T-helper 2 cell treated with Interferon-gamma antibody and Interleukin-4, amounts not matched to agents 5 μg/mL and 100 μg/mL, for 36 hours (primary cell): Measurements from ENCODE around the gene ATXN1.

Experiments
- DNase-seq: peaks from one replicate; pipeline ENCODE4 v3.0.0; 2021; ENCODE audit warnings: low spot score
- H3K27ac Mint-ChIP-seq: one replicate; pipeline ENCODE4 v1.8.0; 2021; ENCODE audit warnings: mild to moderate bottlenecking, mixed read lengths
- H3K27me3 Mint-ChIP-seq: one replicate; pipeline ENCODE4 v1.8.0; 2021; ENCODE audit warnings: low read depth, mixed read lengths
- H3K36me3 Mint-ChIP-seq: one replicate; pipeline ENCODE4 v1.8.0; 2021; ENCODE audit warnings: low read depth, mixed read lengths
- H3K4me1 Mint-ChIP-seq: one replicate; pipeline ENCODE4 v1.8.0; 2021; ENCODE audit warnings: low read depth, mixed read lengths
- H3K4me3 Mint-ChIP-seq: one replicate; pipeline ENCODE4 v1.8.0; 2022; ENCODE audit warnings: mild to moderate bottlenecking, moderate library complexity, mixed read lengths
- H3K9me3 Mint-ChIP-seq: one replicate; pipeline ENCODE4 v1.8.0; 2021; ENCODE audit warnings: mixed read lengths

The ATXN1 gene

GRCh38 chr6:16760516-16761470, at the start of gene ATXN1:
TSS of gene ATXN1 (minus strand) at chr6:16761460.
- H3K4me3 Mint-ChIP-seq: peak within 1 kb of the TSS; percentile 93
- peaks cover 22% of the 10 kb centered on the region for H3K36me3 Mint-ChIP-seq
- peaks cover 51% of the 10 kb centered on the region for H3K4me1 Mint-ChIP-seq
- peak; percentile 35 for DNase-seq
- no peaks in the 10 kb centered on the region for H3K27me3 Mint-ChIP-seq
- H3K27ac Mint-ChIP-seq: peak within 1 kb of the TSS; percentile 97
- no peaks in the 10 kb centered on the region for H3K9me3 Mint-ChIP-seq

GRCh38 chr6:16810411-16810810, 49.2 kb upstream of the ATXN1 start:
- no peak overlapping the region for H3K4me3 Mint-ChIP-seq
- peaks cover 10% of the 10 kb centered on the region for H3K36me3 Mint-ChIP-seq
- peaks cover 13% of the 10 kb centered on the region for H3K27me3 Mint-ChIP-seq
- peaks cover 4% of the 10 kb centered on the region for H3K4me1 Mint-ChIP-seq
- no peak for DNase-seq
- H3K27ac Mint-ChIP-seq: no peak overlapping the region
- peaks cover 41% of the 10 kb centered on the region for H3K9me3 Mint-ChIP-seq

GRCh38 chr6:16809753-16810358, 48.6 kb upstream of the ATXN1 start:
- H3K4me1 Mint-ChIP-seq: peaks cover 4% of the 10 kb centered on the region
- no peak overlapping the region for H3K27ac Mint-ChIP-seq

GRCh38 chr6:16807956-16808355, 46.7 kb upstream of the ATXN1 start:
- no peak overlapping the region for H3K27ac Mint-ChIP-seq
- DNase-seq: no peak
- H3K36me3 Mint-ChIP-seq: peaks cover 9% of the 10 kb centered on the region
- peaks cover 11% of the 10 kb centered on the region for H3K27me3 Mint-ChIP-seq
- H3K4me1 Mint-ChIP-seq: peaks cover 4% of the 10 kb centered on the region
- H3K4me3 Mint-ChIP-seq: no peak overlapping the region
- H3K9me3 Mint-ChIP-seq: peaks cover 34% of the 10 kb centered on the region

More at GRCh38 chr6:16809753-16810358, 48.6 kb upstream of the ATXN1 start:
- H3K4me3 Mint-ChIP-seq: no peak overlapping the region
- H3K9me3 Mint-ChIP-seq: peaks cover 41% of the 10 kb centered on the region
- H3K36me3 Mint-ChIP-seq: peaks cover 10% of the 10 kb centered on the region
- peaks cover 14% of the 10 kb centered on the region for H3K27me3 Mint-ChIP-seq
- no peak for DNase-seq

- no peak overlapping the region for H3K27ac Mint-ChIP-seq
- peaks cover 18% of the 10 kb centered on the region for H3K9me3 Mint-ChIP-seq
- no peak for DNase-seq
- H3K4me3 Mint-ChIP-seq: no peak overlapping the region
- peaks cover 3% of the 10 kb centered on the region for H3K36me3 Mint-ChIP-seq
- peaks cover 11% of the 10 kb centered on the region for H3K27me3 Mint-ChIP-seq
- peaks cover 7% of the 10 kb centered on the region for H3K4me1 Mint-ChIP-seq
Observed at GRCh38 chr6:16806363-16806762, 45.1 kb upstream of the ATXN1 start.

GRCh38 chr6:16805243-16805950, 44.1 kb upstream of the ATXN1 start:
- H3K4me1 Mint-ChIP-seq: peaks cover 10% of the 10 kb centered on the region
- H3K4me3 Mint-ChIP-seq: no peak overlapping the region
- H3K27ac Mint-ChIP-seq: no peak overlapping the region
- peaks cover 2% of the 10 kb centered on the region for H3K36me3 Mint-ChIP-seq
- H3K27me3 Mint-ChIP-seq: peaks cover 17% of the 10 kb centered on the region
- DNase-seq: no peak
- peaks cover 14% of the 10 kb centered on the region for H3K9me3 Mint-ChIP-seq

- peaks cover 8% of the 10 kb centered on the region for H3K9me3 Mint-ChIP-seq
- H3K4me1 Mint-ChIP-seq: peaks cover 9% of the 10 kb centered on the region
- H3K27ac Mint-ChIP-seq: no peak overlapping the region
- DNase-seq: no peak
- H3K36me3 Mint-ChIP-seq: no peaks in the 10 kb centered on the region
- H3K4me3 Mint-ChIP-seq: no peak overlapping the region
- H3K27me3 Mint-ChIP-seq: peaks cover 21% of the 10 kb centered on the region
Observed at GRCh38 chr6:16804546-16805242, 43.4 kb upstream of the ATXN1 start.

GRCh38 chr6:16803294-16804200, 42.3 kb upstream of the ATXN1 start:
- Mint-ChIP-seq H3K36me3 (no peaks in the 10 kb centered on the region), H3K27me3 (peaks cover 19% of the 10 kb centered on the region), H3K9me3 (no peaks in the 10 kb centered on the region), H3K27ac (no peak overlapping the region), H3K4me3 (no peak overlapping the region), H3K4me1 (peaks cover 9% of the 10 kb centered on the region)
- DNase-seq: no peak

GRCh38 chr6:16802071-16802470, 40.8 kb upstream of the ATXN1 start:
- Mint-ChIP-seq H3K27me3 (peaks cover 20% of the 10 kb centered on the region), H3K4me3 (no peak overlapping the region), H3K27ac (no peak overlapping the region), H3K4me1 (peaks cover 9% of the 10 kb centered on the region), H3K36me3 (no peaks in the 10 kb centered on the region), H3K9me3 (no peaks in the 10 kb centered on the region)
- no peak for DNase-seq

- peak; percentile 7 for DNase-seq
Observed at GRCh38 chr6:16800942-16801341, 39.7 kb upstream of the ATXN1 start.

GRCh38 chr6:16800341-16800740, 39.1 kb upstream of the ATXN1 start:
- DNase-seq: no peak
- no peak overlapping the region for H3K27ac Mint-ChIP-seq
- no peaks in the 10 kb centered on the region for H3K9me3 Mint-ChIP-seq
- H3K4me1 Mint-ChIP-seq: peaks cover 9% of the 10 kb centered on the region
- H3K27me3 Mint-ChIP-seq: peaks cover 14% of the 10 kb centered on the region
- no peak overlapping the region for H3K4me3 Mint-ChIP-seq
- H3K36me3 Mint-ChIP-seq: no peaks in the 10 kb centered on the region

More at GRCh38 chr6:16800942-16801341, 39.7 kb upstream of the ATXN1 start:
- Mint-ChIP-seq H3K4me1 (peaks cover 9% of the 10 kb centered on the region), H3K4me3 (no peak overlapping the region), H3K9me3 (no peaks in the 10 kb centered on the region), H3K27me3 (peaks cover 17% of the 10 kb centered on the region), H3K27ac (no peak overlapping the region), H3K36me3 (no peaks in the 10 kb centered on the region)

GRCh38 chr6:16799279-16800193, 38.3 kb upstream of the ATXN1 start:
- DNase-seq: no peak
- Mint-ChIP-seq H3K4me3 (no peak overlapping the region), H3K27ac (no peak overlapping the region), H3K27me3 (peaks cover 21% of the 10 kb centered on the region), H3K4me1 (peaks cover 9% of the 10 kb centered on the region), H3K36me3 (no peaks in the 10 kb centered on the region), H3K9me3 (no peaks in the 10 kb centered on the region)
